ENCODE data around the gene FAM240B. TPM values are rescaled to one million over a fixed set of nuclear protein-coding genes. Genes with fewer than 3 reads are reported as not detected.

FAM240B gene
- total and polyA plus RNA-seq, 2 experiments from 2014 or later: not detected

DNA sequence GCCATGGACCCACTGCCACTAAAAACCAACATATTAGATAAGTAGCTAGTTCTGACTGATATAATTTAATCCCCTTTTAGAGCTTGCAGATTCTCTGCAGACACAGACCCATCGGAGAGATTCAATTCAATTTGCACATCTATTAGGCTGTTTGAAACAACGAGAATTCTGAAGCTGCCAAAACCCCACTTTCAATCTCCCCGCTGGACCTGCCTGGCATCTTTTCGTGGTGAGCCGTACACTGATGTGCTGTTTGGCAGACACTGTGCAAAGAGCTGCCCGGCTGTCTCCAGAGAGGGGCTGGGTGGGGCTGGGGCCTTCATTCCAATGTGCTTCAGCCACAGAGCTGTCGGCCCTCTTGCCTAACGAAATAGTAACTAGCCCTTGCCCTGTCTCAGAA, 42.1 kb upstream of the FAM240B start:
- Histone ChIP-seq H3K27ac (no peak overlapping the region), H2AFZ (no peak overlapping the region), H3K79me2 (no peaks in the 10 kb centered on the region), H3K4me2 (no peak overlapping the region), H3K4me3 (no peak overlapping the region), H3K4me1 (ENCODE audit: insufficient read depth) (no peaks in the 10 kb centered on the region), H3K27me3 (no peaks in the 10 kb centered on the region), H3K36me3 (replicated peaks; ENCODE audit: insufficient read depth, low read depth) (no peaks in the 10 kb centered on the region), H3K9me3 (ENCODE audit: low read depth) (no peaks in the 10 kb centered on the region), H3K9me2 (replicated peaks; ENCODE audit: insufficient read depth) (no peaks in the 10 kb centered on the region), H4K20me1 (ENCODE audit: insufficient read depth, poor library complexity, severe bottlenecking) (no peaks in the 10 kb centered on the region)
- 60% methylated on average over 8 of the region's 8 CpGs for WGBS (ENCODE audit: low lambda C conversion rate, missing lambda C conversion rate)
- TF ChIP-seq EZH2phosphoT487 (IDR thresholded peaks at IDR 0.05; ENCODE audit: low read depth, severe bottlenecking, unreplicated experiment) (no peak), CTCF (IDR thresholded peaks at IDR 0.05; ENCODE audit: poor library complexity) (no peak), EZH2 (IDR thresholded peaks at IDR 0.05; ENCODE audit: borderline replicate concordance) (no peak)
- DNase-seq (ENCODE audit: low spot score): no peak

DNA sequence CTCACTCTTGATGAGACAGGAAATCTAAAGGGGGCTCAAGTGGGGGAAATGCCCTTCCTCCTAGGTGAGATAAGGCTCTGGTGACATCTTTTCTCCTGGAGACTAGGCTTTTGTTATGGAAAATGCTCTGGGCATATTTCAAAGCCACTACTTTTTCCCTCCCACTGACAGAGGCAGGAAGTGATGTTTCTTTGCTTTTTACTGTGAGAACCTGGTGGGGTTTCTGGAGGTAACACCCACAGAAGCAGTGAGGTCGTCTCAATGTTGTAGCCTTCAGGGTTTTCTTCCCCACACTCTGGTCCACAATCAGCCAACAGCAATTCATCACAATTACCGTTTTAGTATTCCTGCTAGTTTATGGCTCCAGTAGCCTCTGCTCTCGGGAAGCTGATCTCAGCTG, 41.4 kb upstream of the FAM240B start:
- Histone ChIP-seq H3K36me3 (replicated peaks; ENCODE audit: insufficient read depth, low read depth) (no peaks in the 10 kb centered on the region), H3K4me2 (no peak overlapping the region), H3K79me2 (no peaks in the 10 kb centered on the region), H3K4me3 (no peak overlapping the region), H3K4me1 (ENCODE audit: insufficient read depth) (no peaks in the 10 kb centered on the region), H3K9me2 (replicated peaks; ENCODE audit: insufficient read depth) (no peaks in the 10 kb centered on the region), H3K27me3 (no peaks in the 10 kb centered on the region), H2AFZ (no peak overlapping the region), H3K27ac (no peak overlapping the region), H4K20me1 (ENCODE audit: insufficient read depth, poor library complexity, severe bottlenecking) (no peaks in the 10 kb centered on the region), H3K9me3 (ENCODE audit: low read depth) (no peaks in the 10 kb centered on the region)
- WGBS (ENCODE audit: low lambda C conversion rate, missing lambda C conversion rate): 30% methylated on average over 3 of the region's 3 CpGs
- TF ChIP-seq CTCF (IDR thresholded peaks at IDR 0.05; ENCODE audit: poor library complexity): no peak
- no peak for DNase-seq (ENCODE audit: low spot score)

GRCh38 chr9:38756702-38757101, 36.8 kb upstream of the FAM240B start:
- WGBS (ENCODE audit: low lambda C conversion rate, missing lambda C conversion rate): 76% methylated on average over 1 of the region's 1 CpG
- Histone ChIP-seq H3K9me3 (ENCODE audit: low read depth) (no peaks in the 10 kb centered on the region), H3K4me3 (no peak overlapping the region), H3K9me2 (replicated peaks; ENCODE audit: insufficient read depth) (no peaks in the 10 kb centered on the region), H3K27ac (no peak overlapping the region), H3K4me1 (ENCODE audit: insufficient read depth) (no peaks in the 10 kb centered on the region), H4K20me1 (ENCODE audit: insufficient read depth, poor library complexity, severe bottlenecking) (no peaks in the 10 kb centered on the region), H3K4me2 (no peak overlapping the region), H2AFZ (no peak overlapping the region), H3K27me3 (peaks cover 15% of the 10 kb centered on the region), H3K79me2 (no peaks in the 10 kb centered on the region), H3K36me3 (replicated peaks; ENCODE audit: insufficient read depth, low read depth) (no peaks in the 10 kb centered on the region)
- DNase-seq (ENCODE audit: low spot score): no peak
- TF ChIP-seq EZH2phosphoT487 (IDR thresholded peaks at IDR 0.05; ENCODE audit: low read depth, severe bottlenecking, unreplicated experiment) (no peak), CTCF (IDR thresholded peaks at IDR 0.05; ENCODE audit: poor library complexity) (no peak), EZH2 (IDR thresholded peaks at IDR 0.05; ENCODE audit: borderline replicate concordance) (no peak)

DNA sequence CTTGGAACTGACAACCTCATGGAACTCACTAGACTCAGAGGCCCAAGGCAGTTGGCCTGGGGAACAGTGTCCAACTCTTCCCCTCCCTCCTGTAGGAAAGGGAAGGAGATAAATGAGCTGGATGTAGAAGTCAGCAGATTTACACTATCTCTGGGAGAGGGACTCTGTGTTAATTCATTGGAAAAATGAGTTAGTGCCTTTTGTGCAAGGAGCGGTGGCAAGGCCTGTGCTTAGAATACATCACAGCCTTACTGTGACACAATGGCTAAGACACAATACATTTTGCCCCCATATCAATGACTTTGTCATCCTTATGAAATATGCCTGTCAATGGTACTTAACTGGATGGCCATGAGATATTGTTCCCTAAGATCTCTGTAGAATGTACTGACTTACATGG, 28.0 kb upstream of the FAM240B start:
- H3K4me2 ChIP-seq: no peak overlapping the region
- H3K36me3 ChIP-seq (replicated peaks; ENCODE audit: insufficient read depth, low read depth): no peaks in the 10 kb centered on the region
- TF ChIP-seq EZH2 (IDR thresholded peaks at IDR 0.05; ENCODE audit: borderline replicate concordance) (no peak), EZH2phosphoT487 (IDR thresholded peaks at IDR 0.05; ENCODE audit: low read depth, severe bottlenecking, unreplicated experiment) (no peak), CTCF (IDR thresholded peaks at IDR 0.05; ENCODE audit: poor library complexity) (no peak)
- DNase-seq (ENCODE audit: low spot score): no peak
- H3K27ac ChIP-seq: no peak overlapping the region
- no peaks in the 10 kb centered on the region for H3K9me3 ChIP-seq (ENCODE audit: low read depth)
- no peaks in the 10 kb centered on the region for H4K20me1 ChIP-seq (ENCODE audit: insufficient read depth, poor library complexity, severe bottlenecking)
- 100% methylated on average over 1 of the region's 1 CpG for WGBS (ENCODE audit: low lambda C conversion rate, missing lambda C conversion rate)
- H3K4me3 ChIP-seq: no peak overlapping the region
- H3K27me3 ChIP-seq: peaks cover 12% of the 10 kb centered on the region
- H2AFZ ChIP-seq: no peak overlapping the region
- H3K9me2 ChIP-seq (replicated peaks; ENCODE audit: insufficient read depth): no peaks in the 10 kb centered on the region
- no peaks in the 10 kb centered on the region for H3K79me2 ChIP-seq
- no peaks in the 10 kb centered on the region for H3K4me1 ChIP-seq (ENCODE audit: insufficient read depth)

Data from hepatocyte (in vitro differentiated cells).